Glutamatergic neuron (in vitro differentiated cells): ENCODE results near the gene BEX4. TPM values are rescaled to one million over a fixed set of nuclear protein-coding genes. Genes with fewer than 3 reads are reported as not detected.

Source experiments
- DNase-seq: peaks from one replicate; pipeline ENCODE4 v3.0.0; 2022
- H3K27ac Mint-ChIP-seq: one replicate; pipeline ENCODE4 v1.8.0; 2020; ENCODE audit warnings: mild to moderate bottlenecking, mixed read lengths, inconsistent platforms; ENCODE audit not compliant: unreplicated experiment
- H3K27me3 Mint-ChIP-seq: one replicate; pipeline ENCODE4 v1.8.0; 2020; ENCODE audit warnings: mild to moderate bottlenecking, moderate library complexity, mixed read lengths, inconsistent platforms; ENCODE audit not compliant: unreplicated experiment
- H3K36me3 Mint-ChIP-seq: one replicate; pipeline ENCODE4 v1.8.0; 2020; ENCODE audit warnings: mild to moderate bottlenecking, mixed read lengths, inconsistent platforms; ENCODE audit not compliant: unreplicated experiment
- H3K4me1 Mint-ChIP-seq: one replicate; pipeline ENCODE4 v1.8.0; 2020; ENCODE audit warnings: mild to moderate bottlenecking, low read depth, mixed read lengths, inconsistent platforms; ENCODE audit not compliant: unreplicated experiment
- H3K4me3 Mint-ChIP-seq: one replicate; pipeline ENCODE4 v1.8.0; 2020; ENCODE audit warnings: mild to moderate bottlenecking, mixed read lengths, inconsistent platforms; ENCODE audit not compliant: unreplicated experiment
- H3K9me3 Mint-ChIP-seq: one replicate; pipeline ENCODE4 v1.8.0; 2020; ENCODE audit warnings: mild to moderate bottlenecking, moderate library complexity, mixed read lengths, inconsistent platforms; ENCODE audit not compliant: unreplicated experiment
- total RNA-seq: library from RNA; stranded (reverse); fragmentation: NEBNext Ultra II Directional; extraction: Animal tissue kit (Norgen Biotek cat#: 25700); gene quantifications from one replicate; pipeline ENCODE4 v1.2.1, GENCODE V29; 2021; ENCODE audit not compliant: unreplicated experiment
- TF ChIP-seq, protein P1 (sequence below): fragments of 200-600 bp; sonication (generic); IDR thresholded peaks from one replicate; pipeline ENCODE4 v1.5.0; 2021; ENCODE audit not compliant: partially characterized antibody, unreplicated experiment

BEX4 gene
- total RNA-seq, 1 donor from 2014 or later = 82.5 TPM

DNA sequence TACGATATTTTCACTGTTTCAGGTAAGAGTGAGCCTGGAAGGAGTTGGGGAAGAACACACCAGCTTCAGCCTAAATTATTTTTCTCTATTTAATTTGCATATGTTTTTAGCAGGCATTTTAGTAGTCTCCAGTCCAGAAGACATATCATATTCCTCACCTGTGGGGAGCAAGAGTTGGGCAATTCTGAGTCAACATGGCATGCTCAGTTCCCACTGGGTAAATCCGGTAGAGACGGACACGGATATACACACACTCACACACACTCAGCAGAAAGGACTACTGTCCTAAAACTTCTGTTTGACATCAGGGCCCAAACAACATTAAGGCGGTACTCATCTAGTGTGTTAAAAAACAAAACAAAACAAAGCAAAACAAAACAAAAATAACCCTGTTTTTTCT is 4.9 kb upstream of the BEX4 start:
- no peak for DNase-seq
- peaks cover 2% of the 10 kb centered on the region for H3K9me3 Mint-ChIP-seq
- no peak overlapping the region for H3K4me3 Mint-ChIP-seq
- TF ChIP-seq, protein P1, sequence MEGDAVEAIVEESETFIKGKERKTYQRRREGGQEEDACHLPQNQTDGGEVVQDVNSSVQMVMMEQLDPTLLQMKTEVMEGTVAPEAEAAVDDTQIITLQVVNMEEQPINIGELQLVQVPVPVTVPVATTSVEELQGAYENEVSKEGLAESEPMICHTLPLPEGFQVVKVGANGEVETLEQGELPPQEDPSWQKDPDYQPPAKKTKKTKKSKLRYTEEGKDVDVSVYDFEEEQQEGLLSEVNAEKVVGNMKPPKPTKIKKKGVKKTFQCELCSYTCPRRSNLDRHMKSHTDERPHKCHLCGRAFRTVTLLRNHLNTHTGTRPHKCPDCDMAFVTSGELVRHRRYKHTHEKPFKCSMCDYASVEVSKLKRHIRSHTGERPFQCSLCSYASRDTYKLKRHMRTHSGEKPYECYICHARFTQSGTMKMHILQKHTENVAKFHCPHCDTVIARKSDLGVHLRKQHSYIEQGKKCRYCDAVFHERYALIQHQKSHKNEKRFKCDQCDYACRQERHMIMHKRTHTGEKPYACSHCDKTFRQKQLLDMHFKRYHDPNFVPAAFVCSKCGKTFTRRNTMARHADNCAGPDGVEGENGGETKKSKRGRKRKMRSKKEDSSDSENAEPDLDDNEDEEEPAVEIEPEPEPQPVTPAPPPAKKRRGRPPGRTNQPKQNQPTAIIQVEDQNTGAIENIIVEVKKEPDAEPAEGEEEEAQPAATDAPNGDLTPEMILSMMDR = no peak
- no peaks in the 10 kb centered on the region for H3K27me3 Mint-ChIP-seq
- H3K4me1 Mint-ChIP-seq = peaks cover 2% of the 10 kb centered on the region
- no peak overlapping the region for H3K27ac Mint-ChIP-seq
- no peaks in the 10 kb centered on the region for H3K36me3 Mint-ChIP-seq

DNA sequence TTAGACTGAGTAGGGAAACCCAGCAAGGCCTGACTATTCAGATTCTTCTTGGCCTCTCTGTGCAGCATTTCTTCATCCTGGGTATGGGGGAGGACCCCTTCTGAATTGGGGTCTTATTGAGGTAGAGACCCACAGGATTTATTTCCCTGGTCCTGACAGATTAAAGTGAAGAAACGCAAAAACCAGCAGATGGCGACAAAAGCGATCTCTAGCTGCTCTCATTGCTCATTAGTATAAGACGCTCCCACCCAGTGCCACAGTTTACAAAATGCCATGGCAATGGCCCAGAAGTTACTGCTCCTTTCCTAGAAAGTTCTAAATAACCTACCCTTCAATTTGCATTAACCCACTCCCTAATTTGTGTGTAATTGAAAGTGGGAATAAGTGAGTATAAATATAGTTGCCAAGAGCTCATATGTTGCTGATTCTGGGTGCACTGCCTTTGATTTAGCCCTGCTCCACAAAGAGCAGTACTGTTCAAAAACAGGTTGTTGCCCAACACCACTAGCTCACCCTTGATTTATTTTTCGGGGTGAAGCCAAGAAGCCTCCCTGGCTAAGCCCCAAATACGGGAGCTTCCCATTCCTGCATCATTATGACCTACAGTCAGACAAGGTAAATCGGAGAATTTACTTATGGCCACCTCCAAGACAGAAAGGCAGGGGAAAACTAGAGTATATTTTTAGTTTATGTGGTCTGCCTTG is 3.7 kb upstream of the BEX4 start:
- Mint-ChIP-seq H3K4me1 (peaks cover 5% of the 10 kb centered on the region), H3K9me3 (peaks cover 2% of the 10 kb centered on the region), H3K27ac (no peak overlapping the region), H3K4me3 (no peak overlapping the region), H3K27me3 (no peaks in the 10 kb centered on the region), H3K36me3 (no peaks in the 10 kb centered on the region)
- TF ChIP-seq, protein P1 = no peak
- peak; percentile 26 for DNase-seq

DNA sequence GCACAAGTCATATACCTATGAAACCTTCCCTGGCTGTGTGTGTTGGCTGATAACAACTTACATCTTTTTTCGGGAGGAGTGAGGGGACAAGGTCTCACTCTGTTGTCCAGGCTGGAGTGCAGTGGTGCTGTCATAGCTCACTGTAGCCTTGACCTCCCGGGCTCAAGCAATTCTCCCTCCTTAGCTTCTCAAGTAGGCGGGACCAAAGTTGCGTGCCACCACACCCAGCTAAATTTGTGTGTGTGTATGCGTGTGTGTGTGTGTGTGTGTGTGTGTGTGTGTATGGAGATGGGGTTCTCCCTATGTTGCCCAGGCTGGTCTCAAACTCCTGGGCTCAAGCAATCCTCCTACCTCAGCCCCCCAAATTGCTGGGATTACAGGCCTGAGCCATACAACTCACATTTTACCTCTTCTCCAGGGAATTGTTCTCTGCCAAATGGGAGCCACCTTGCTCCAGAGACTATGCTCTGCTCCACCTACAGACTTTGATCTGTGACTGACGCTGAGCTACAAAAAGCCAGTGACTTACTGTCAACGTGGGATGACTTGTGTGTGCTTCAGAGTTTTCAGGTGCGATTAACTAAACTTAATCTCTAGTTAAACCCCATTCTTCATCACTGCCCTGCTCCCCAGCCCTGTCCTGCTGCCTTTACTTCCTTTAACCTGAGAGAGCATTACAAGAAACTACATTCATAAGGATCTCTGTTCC is 2.0 kb upstream of the BEX4 start:
- Mint-ChIP-seq H3K9me3 (peaks cover 2% of the 10 kb centered on the region), H3K27ac (no peak overlapping the region), H3K36me3 (no peaks in the 10 kb centered on the region), H3K4me1 (peaks cover 5% of the 10 kb centered on the region), H3K27me3 (no peaks in the 10 kb centered on the region), H3K4me3 (no peak overlapping the region)
- no peak for DNase-seq
- TF ChIP-seq, protein P1 = no peak

DNA sequence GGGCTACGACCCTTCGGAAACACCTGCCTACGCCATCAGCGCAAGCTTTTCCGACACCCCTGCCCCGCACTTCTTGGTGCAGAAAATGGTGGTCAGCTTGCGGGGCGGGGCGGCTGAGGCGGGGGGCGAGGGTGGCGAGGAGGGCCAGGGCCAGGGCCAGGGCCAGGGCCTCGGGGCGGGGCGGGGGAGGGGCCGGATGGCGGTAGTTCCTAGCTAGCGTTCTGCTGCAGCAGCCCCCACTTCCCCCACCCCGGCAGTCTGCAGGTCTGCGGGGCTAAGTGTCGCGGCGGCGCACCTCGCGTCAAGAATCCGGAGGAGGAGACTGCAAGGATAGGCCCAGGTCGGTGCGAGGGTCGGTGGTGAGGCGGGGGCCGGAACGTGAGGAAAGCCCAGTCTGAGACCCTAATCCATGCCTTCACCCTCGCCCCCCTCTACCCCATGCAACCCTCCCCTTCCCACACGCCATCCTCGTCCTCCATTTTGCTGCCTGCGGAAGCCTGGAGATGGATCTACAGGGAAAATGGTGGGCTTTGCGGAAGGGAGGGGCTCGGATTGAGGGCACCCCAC is 600 bp downstream of the BEX4 start:
- H3K36me3 Mint-ChIP-seq = no peaks in the 10 kb centered on the region
- peak; percentile 70 for DNase-seq

More for the DNA sequence above, 600 bp downstream of the BEX4 start:
- H3K27me3 Mint-ChIP-seq = no peaks in the 10 kb centered on the region
- peak overlapping the region; percentile 94 for H3K27ac Mint-ChIP-seq
- TF ChIP-seq, protein P1 = no peak
- peaks cover 3% of the 10 kb centered on the region for H3K4me1 Mint-ChIP-seq
- peak overlapping the region; percentile 93 for H3K4me3 Mint-ChIP-seq
- H3K9me3 Mint-ChIP-seq = peaks cover 2% of the 10 kb centered on the region
